Kidney epithelial cell (primary cell): ENCODE results near the gene NCL. TPM values are rescaled to one million over a fixed set of nuclear protein-coding genes. Genes with fewer than 3 reads are reported as not detected.
A peak's percentile ranks its signal among the peaks of the same experiment; 100 is the strongest.

Experiments used
- DNase-seq: peaks from one replicate; pipeline ENCODE4 v3.0.0-alpha.2; 2010; ENCODE audit warnings: low read depth
- H3K27me3 ChIP-seq: 2 replicates; pipeline ENCODE4 v1.6.0; 2011; ENCODE audit warnings: low read length; ENCODE audit not compliant: control insufficient read depth, insufficient read depth
- H3K36me3 ChIP-seq: 2 replicates; pipeline ENCODE4 v1.5.1; 2011; ENCODE audit warnings: low read length; ENCODE audit not compliant: control insufficient read depth, insufficient read depth
- H3K4me3 ChIP-seq: 2 replicates; pipeline ENCODE4 v1.5.1; 2011; ENCODE audit warnings: low read depth, mild to moderate bottlenecking, control low read depth, low read length
- total RNA-seq: library from RNA; depleted of rRNA; stranded (reverse); fragments of >200 nt; gene quantifications from 2 replicates; pipeline ENCODE4 v1.2.3, GENCODE V29; 2015
- TF ChIP-seq, protein P1 (sequence below): IDR thresholded peaks from 2 replicates; pipeline ENCODE4 v1.5.1; 2011; ENCODE audit warnings: mild to moderate bottlenecking, moderate library complexity, low read length, control low read depth, inconsistent platforms; ENCODE audit not compliant: insufficient read depth, poor library complexity, severe bottlenecking

Gene NCL
- total RNA-seq, 1 donor from 2014 or later = 160 TPM

DNA sequence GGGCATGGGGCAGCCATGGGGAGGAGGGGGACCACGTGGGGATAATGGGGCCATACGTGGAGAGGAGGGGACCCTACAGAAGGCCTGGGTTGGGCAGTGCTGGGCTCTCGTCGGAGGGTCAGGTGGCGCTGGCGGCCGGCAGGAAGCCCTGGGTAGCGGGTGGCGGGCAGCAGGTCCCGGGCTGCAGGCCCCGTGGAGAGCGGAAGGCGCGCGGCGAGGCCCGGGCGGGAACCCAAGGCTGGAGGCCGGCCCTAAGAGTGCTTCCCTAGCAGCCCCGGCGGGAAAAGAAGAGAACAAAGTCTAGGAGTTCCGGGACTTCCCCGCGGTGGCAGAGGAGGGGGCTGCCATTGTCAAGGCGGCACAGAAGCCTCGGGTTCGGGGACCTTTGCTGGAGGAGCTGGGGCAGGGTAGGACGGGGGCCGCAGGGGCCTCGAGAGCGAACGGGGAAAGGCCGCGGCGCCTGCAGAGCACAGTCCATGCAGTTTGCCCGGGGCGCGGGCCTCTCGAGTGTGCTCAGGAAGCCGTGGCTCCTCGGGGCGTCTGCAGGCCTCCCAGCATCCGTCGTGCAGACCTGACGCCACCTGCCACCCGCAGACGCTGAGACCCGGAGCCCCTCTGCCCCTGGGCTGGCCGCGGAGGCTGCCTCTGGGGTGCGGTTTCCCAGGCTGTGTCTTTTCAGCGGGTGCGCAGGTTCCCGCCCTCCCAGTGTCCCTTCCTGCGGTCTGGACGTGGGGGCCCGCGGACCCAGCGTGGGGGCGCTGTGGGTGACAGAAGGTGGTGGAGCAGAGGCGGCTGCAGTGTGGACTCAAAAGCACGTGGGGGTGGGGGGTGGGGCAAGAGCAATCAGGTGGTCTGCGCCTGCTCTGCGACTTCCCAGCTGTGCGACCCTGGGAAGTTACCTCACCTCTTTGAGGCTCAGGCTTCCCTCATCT, 19.4 kb upstream of the NCL start:
- H3K4me3 ChIP-seq = no peak overlapping the region
- no peak for DNase-seq
- TF ChIP-seq, protein P1, sequence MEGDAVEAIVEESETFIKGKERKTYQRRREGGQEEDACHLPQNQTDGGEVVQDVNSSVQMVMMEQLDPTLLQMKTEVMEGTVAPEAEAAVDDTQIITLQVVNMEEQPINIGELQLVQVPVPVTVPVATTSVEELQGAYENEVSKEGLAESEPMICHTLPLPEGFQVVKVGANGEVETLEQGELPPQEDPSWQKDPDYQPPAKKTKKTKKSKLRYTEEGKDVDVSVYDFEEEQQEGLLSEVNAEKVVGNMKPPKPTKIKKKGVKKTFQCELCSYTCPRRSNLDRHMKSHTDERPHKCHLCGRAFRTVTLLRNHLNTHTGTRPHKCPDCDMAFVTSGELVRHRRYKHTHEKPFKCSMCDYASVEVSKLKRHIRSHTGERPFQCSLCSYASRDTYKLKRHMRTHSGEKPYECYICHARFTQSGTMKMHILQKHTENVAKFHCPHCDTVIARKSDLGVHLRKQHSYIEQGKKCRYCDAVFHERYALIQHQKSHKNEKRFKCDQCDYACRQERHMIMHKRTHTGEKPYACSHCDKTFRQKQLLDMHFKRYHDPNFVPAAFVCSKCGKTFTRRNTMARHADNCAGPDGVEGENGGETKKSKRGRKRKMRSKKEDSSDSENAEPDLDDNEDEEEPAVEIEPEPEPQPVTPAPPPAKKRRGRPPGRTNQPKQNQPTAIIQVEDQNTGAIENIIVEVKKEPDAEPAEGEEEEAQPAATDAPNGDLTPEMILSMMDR = no peak

DNA sequence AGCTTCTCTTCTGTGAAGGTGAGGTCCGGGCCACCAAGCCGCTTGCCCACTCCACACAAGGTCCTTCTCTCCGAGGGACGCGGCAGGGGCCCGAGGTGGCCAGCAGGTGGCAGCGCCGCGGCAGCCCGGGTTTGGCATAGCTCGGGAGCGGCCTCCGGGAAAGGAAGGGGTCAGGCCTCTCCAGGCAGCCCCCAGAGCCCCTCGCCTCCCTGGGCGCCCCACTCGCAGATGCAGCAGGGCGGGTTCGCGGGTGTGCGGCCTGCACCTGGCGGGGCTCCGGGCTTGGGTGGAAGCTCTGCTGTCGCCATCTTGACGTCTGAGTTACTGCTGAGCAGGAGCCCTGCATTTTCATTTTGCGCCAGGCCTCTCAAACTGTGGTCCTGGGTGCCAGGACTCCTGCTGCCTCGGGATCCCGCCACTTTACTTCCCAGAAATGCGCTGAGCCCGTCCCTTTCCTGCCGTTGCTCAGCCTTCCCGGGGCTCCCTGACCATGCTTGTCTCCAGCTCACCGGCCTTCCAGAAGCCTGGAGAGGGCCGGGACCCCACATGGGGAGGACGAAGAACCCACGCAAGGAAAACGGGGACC, 18.6 kb upstream of the NCL start:
- Histone ChIP-seq H3K36me3 (no peaks in the 10 kb centered on the region), H3K27me3 (no peaks in the 10 kb centered on the region), H3K4me3 (no peak overlapping the region)
- peak; percentile 10 for DNase-seq
- TF ChIP-seq, protein P1 = peak; percentile 94

More for the DNA sequence above, 19.4 kb upstream of the NCL start:
- H3K27me3 ChIP-seq = no peaks in the 10 kb centered on the region
- no peaks in the 10 kb centered on the region for H3K36me3 ChIP-seq

DNA sequence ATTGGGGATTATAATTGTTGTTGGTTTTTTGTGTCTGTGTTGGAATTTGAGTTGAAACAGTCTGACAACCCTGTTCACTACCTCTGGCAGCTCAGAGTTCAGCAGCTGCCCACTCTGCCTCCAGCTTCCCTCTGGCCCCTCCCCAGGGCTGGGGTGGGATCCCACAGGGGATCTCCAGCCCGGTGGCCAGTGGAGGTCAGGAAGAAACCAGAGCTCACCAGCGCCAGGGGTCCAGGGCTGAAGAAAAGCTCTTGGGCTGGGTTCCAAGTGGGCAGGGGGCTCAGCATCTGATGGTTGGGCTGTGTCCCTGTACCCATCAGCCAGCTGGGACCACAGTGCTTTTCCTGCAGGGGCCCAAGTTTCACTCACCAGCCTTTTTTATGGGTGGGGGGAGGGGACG, 16.5 kb upstream of the NCL start:
- TF ChIP-seq, protein P1 = no peak
- Histone ChIP-seq H3K4me3 (no peak overlapping the region), H3K27me3 (no peaks in the 10 kb centered on the region), H3K36me3 (no peaks in the 10 kb centered on the region)
- no peak for DNase-seq

DNA sequence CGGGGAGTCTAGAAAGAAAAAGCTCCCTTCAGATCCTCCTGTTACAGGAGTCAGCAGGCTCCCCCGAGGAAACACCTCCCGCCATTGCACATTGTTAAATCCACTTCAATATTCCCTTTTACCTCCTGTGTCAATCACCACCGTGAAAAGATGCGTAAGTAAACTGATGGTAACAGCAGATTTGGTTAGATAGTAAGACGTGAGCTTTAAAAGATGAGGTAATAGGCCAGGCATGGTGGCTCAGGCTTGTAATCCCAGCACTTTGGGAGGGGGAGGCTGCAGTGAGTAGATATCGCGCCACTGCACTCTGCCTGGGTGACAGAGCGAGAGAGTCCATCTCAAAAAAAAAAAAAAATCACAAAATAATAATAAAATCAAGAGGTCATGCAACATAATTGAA, 15.2 kb upstream of the NCL start:
- Histone ChIP-seq H3K27me3 (no peaks in the 10 kb centered on the region), H3K4me3 (no peak overlapping the region), H3K36me3 (no peaks in the 10 kb centered on the region)
- TF ChIP-seq, protein P1 = no peak
- DNase-seq = no peak

DNA sequence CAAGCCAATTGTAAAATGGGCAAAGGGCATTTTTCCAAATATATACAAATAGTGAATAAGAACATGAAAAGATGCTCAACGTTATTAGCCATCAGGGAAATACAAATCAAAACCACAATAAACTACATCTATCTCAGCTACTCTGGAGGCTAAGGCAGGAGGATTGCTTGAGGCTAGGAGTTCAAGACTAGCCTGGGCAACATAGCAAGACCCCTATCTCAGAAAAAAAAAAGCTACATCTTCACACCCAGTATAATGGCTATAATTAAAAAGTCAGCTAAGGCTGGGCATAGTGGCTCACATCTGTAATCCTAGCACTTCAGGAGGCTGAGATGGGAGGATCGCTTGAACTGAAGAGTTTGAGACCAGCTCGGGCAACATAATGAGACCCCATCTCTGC, 12.6 kb upstream of the NCL start:
- Histone ChIP-seq H3K27me3 (no peaks in the 10 kb centered on the region), H3K4me3 (no peak overlapping the region), H3K36me3 (no peaks in the 10 kb centered on the region)
- TF ChIP-seq, protein P1 = no peak
- DNase-seq = no peak

DNA sequence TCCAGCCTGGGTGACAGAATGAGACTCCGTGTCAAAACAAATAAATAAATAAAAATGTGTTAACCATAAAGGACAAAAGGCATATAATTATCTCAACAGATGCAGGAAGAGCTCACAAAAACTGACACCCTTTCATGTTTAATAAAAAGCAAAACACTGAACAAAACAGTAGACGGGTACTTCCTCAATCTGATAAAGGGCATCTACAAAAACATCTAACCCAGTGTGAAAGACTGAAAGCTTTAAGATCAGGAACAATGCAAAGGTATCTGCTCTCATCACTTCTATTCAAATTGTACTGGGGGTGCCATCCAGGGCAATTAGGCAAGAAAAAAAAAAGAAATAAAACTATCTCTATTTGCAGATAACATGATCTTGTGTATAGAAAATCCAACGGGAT, 11.7 kb upstream of the NCL start:
- TF ChIP-seq, protein P1 = no peak
- H3K36me3 ChIP-seq = no peaks in the 10 kb centered on the region
- no peak overlapping the region for H3K4me3 ChIP-seq
- no peaks in the 10 kb centered on the region for H3K27me3 ChIP-seq
- no peak for DNase-seq
